SK-N-SH (cell line): Measurements from ENCODE around the gene KLK5.

ENCODE experiments used
- CHD2 ChIP-seq: fragments of 150-350 bp; IDR thresholded peaks from 2 replicates; pipeline ENCODE4 v1.6.1; 2018; ENCODE audit warnings: low read length; ENCODE audit not compliant: partially characterized antibody
- CTCF ChIP-seq: fragments of 200-600 bp; sonication (generic); IDR thresholded peaks from 2 replicates; pipeline ENCODE4 v1.6.1; 2017; ENCODE audit warnings: antibody characterized with exemption, mild to moderate bottlenecking, moderate library complexity
- EP300 ChIP-seq, 2 experiments: IDR thresholded peaks; 2 replicates each; pipeline versions ENCODE4 v1.4.0 to v1.6.1; 2012; ENCODE audit warnings: borderline replicate concordance in 1 of 2, low read depth in 1 of 2, low read length in 1 of 2
- EZH2phosphoT487 ChIP-seq: fragments of 200-600 bp; sonication (generic); IDR thresholded peaks from 2 replicates; pipeline ENCODE4 v1.6.1; 2017; ENCODE audit warnings: low read depth, mixed run types, mild to moderate bottlenecking, antibody characterized with exemption, moderate library complexity, borderline replicate concordance
- FOSL2 ChIP-seq: IDR thresholded peaks from 2 replicates; pipeline ENCODE4 v1.4.0; 2012; ENCODE audit warnings: low read depth, mild to moderate bottlenecking, moderate library complexity, borderline replicate concordance
- JUND ChIP-seq: IDR thresholded peaks from 2 replicates; pipeline ENCODE4 v1.4.0; 2012
- MEF2A ChIP-seq: IDR thresholded peaks from 2 replicates; pipeline ENCODE4 v1.4.0; 2012; ENCODE audit warnings: low read depth, borderline replicate concordance
- POLR2AphosphoS5 ChIP-seq: IDR thresholded peaks from 2 replicates; pipeline ENCODE4 v1.6.1; 2012; ENCODE audit warnings: low read depth, low read length
- RCOR1 ChIP-seq: fragments of 150-350 bp; IDR thresholded peaks from 2 replicates; pipeline ENCODE4 v1.6.1; 2017; ENCODE audit warnings: antibody characterized with exemption, low read length
- TAF1 ChIP-seq: IDR thresholded peaks from 2 replicates; pipeline ENCODE4 v1.6.1; 2012; ENCODE audit warnings: low read depth, mild to moderate bottlenecking, low read length, moderate library complexity, borderline replicate concordance
- YY1 ChIP-seq: IDR thresholded peaks from 2 replicates; pipeline ENCODE4 v1.4.0; 2012; ENCODE audit warnings: low read depth, mild to moderate bottlenecking
- TF ChIP-seq, protein P1 (sequence below): fragments of 150-350 bp; IDR thresholded peaks from 2 replicates; pipeline ENCODE4 v1.6.1; 2017; ENCODE audit warnings: antibody characterized with exemption, low read length, low read depth, borderline replicate concordance
- TF ChIP-seq, protein P2 (sequence below): fragments of 150-350 bp; IDR thresholded peaks from 2 replicates; pipeline ENCODE4 v1.6.1; 2016; ENCODE audit warnings: mild to moderate bottlenecking, low read depth, low read length

DNA sequence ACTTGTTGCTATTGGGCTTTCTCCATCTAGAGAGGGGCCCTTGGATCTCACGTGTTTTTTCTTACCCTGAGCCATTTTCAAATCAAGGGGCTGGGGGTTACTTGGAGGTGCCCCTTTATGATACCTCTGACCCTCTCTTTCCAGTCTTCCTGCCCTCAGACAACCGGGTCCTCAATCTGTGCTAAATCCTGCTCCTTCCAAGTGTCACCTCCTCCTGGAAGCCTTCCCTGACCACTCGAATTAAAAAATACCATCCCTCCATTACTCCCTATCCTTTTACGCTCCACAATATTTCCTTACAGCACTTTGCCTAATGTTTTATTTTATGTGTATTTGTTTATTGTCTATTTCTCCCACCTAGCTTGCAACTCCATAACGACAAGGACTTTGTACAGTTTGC lies 45.2 kb upstream of the KLK5 start:
- TF ChIP-seq, protein P1, sequence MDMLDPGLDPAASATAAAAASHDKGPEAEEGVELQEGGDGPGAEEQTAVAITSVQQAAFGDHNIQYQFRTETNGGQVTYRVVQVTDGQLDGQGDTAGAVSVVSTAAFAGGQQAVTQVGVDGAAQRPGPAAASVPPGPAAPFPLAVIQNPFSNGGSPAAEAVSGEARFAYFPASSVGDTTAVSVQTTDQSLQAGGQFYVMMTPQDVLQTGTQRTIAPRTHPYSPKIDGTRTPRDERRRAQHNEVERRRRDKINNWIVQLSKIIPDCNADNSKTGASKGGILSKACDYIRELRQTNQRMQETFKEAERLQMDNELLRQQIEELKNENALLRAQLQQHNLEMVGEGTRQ = no peak
- TF ChIP-seq CTCF (no peak), MEF2A (no peak), FOSL2 (no peak), TAF1 (no peak), YY1 (no peak), POLR2AphosphoS5 (no peak), RCOR1 (no peak), CHD2 (no peak), EP300 (IDR thresholded peaks at IDR 0.05; ENCODE audit: borderline replicate concordance in 1 of 2, low read depth in 1 of 2, low read length in 1 of 2) (no peak), EZH2phosphoT487 (no peak), JUND (no peak)
- TF ChIP-seq, protein P2, sequence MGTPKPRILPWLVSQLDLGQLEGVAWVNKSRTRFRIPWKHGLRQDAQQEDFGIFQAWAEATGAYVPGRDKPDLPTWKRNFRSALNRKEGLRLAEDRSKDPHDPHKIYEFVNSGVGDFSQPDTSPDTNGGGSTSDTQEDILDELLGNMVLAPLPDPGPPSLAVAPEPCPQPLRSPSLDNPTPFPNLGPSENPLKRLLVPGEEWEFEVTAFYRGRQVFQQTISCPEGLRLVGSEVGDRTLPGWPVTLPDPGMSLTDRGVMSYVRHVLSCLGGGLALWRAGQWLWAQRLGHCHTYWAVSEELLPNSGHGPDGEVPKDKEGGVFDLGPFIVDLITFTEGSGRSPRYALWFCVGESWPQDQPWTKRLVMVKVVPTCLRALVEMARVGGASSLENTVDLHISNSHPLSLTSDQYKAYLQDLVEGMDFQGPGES = no peak
